ENCODE measurements around the gene POLN. TPM values are rescaled to one million over a fixed set of nuclear protein-coding genes. Genes with fewer than 3 reads are reported as not detected.

The POLN gene
- total and polyA plus RNA-seq, 2 experiments from 2014 or later: 1.8 to 4.0 TPM

DNA sequence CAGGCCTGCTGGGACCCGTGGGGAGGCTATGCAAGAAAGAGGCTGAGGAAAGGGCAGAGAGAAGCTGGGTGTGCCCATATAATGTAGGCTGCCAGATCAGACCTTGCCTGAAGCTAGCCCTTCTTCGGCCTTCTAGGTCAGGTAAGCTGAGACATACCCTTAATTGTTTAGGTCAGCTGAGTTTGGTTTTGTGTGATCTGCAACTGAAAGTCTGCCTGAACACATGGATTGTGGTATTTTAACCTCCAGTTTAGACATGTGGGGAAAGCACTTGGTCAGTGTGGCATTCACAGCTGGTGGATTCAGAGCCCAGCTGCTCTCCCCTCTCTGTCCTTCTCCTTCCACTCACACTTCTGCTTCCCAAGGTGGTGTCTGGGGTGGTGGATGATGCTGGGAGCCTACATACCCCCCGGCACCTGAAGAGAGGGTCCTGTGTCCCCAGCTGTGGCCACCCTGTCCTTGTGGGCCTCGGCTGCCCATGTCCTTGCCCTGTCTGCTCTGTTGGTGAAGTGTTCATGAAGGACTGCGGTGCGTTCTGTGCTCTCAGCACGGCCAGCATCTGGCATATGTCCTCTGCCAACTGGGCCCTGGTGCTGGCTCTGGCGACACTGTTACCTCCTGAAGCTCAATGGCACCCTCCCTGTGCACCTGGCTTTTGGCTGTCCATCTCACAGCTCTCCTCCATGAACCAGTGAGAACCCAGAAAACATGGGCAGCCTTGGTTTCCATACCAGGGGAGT, 100.7 kb downstream of the POLN start (continued):
- TF ChIP-seq, protein P1, sequence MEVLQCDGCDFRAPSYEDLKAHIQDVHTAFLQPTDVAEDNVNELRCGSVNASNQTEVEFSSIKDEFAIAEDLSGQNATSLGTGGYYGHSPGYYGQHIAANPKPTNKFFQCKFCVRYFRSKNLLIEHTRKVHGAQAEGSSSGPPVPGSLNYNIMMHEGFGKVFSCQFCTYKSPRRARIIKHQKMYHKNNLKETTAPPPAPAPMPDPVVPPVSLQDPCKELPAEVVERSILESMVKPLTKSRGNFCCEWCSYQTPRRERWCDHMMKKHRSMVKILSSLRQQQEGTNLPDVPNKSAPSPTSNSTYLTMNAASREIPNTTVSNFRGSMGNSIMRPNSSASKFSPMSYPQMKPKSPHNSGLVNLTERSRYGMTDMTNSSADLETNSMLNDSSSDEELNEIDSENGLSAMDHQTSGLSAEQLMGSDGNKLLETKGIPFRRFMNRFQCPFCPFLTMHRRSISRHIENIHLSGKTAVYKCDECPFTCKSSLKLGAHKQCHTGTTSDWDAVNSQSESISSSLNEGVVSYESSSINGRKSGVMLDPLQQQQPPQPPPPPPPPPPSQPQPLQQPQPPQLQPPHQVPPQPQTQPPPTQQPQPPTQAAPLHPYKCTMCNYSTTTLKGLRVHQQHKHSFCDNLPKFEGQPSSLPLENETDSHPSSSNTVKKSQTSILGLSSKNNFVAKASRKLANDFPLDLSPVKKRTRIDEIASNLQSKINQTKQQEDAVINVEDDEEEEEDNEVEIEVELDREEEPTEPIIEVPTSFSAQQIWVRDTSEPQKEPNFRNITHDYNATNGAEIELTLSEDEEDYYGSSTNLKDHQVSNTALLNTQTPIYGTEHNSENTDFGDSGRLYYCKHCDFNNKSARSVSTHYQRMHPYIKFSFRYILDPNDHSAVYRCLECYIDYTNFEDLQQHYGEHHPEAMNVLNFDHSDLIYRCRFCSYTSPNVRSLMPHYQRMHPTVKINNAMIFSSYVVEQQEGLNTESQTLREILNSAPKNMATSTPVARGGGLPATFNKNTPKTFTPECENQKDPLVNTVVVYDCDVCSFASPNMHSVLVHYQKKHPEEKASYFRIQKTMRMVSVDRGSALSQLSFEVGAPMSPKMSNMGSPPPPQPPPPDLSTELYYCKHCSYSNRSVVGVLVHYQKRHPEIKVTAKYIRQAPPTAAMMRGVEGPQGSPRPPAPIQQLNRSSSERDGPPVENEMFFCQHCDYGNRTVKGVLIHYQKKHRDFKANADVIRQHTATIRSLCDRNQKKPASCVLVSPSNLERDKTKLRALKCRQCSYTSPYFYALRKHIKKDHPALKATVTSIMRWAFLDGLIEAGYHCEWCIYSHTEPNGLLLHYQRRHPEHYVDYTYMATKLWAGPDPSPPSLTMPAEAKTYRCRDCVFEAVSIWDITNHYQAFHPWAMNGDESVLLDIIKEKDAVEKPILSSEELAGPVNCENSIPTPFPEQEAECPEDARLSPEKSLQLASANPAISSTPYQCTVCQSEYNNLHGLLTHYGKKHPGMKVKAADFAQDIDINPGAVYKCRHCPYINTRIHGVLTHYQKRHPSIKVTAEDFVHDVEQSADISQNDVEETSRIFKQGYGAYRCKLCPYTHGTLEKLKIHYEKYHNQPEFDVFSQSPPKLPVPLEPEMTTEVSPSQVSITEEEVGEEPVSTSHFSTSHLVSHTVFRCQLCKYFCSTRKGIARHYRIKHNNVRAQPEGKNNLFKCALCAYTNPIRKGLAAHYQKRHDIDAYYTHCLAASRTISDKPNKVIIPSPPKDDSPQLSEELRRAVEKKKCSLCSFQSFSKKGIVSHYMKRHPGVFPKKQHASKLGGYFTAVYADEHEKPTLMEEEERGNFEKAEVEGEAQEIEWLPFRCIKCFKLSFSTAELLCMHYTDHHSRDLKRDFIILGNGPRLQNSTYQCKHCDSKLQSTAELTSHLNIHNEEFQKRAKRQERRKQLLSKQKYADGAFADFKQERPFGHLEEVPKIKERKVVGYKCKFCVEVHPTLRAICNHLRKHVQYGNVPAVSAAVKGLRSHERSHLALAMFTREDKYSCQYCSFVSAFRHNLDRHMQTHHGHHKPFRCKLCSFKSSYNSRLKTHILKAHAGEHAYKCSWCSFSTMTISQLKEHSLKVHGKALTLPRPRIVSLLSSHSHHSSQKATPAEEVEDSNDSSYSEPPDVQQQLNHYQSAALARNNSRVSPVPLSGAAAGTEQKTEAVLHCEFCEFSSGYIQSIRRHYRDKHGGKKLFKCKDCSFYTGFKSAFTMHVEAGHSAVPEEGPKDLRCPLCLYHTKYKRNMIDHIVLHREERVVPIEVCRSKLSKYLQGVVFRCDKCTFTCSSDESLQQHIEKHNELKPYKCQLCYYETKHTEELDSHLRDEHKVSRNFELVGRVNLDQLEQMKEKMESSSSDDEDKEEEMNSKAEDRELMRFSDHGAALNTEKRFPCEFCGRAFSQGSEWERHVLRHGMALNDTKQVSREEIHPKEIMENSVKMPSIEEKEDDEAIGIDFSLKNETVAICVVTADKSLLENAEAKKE (CRISPR knock-in tag; IDR thresholded peaks at IDR 0.05): no peak

DNA sequence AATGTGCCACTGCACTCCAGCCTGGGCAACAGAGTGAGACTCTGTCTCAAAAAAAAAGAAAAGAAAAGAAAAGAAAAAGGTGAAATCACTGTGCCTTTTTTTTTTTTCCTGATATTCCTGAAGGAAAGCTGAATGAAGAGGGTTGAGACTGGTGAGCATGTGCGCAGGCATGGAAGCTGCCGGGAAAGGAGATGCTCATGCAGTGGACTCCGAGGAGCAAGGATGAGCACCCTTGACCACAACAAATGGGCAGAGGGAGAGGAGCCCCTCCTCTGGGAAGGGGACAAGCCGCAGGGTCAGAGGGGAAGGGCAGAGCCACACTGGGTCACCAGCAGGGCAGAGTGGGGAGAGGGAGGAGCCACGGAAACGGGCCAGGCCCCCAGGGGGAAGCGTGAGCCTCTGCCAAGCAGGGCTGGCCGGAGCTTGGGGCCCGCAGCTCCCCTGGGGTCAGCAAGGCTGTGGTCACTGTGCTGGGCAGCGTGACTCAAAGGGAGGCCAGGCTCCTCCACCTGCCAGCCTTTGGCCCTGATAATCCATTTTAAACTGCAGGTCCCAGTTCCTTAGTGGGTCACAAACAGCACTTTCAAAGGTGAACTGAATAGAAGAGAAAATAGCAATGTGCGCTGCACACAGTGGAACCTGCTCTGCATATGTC, 102.9 kb downstream of the POLN start:
- H3K27ac Mint-ChIP-seq: no peak overlapping the region
- DNase-seq (ENCODE audit: low spot score) (peak; percentile 10), ATAC-seq (peak; percentile 30; the same call in 2 of the 3 replicates)
- no peak overlapping the region for H3K27ac ChIP-seq (ENCODE audit: low read depth)
- peaks cover 11% of the 10 kb centered on the region for H4K20me1 ChIP-seq (replicated peaks; ENCODE audit: insufficient read depth)
- no peaks in the 10 kb centered on the region for H3K36me3 ChIP-seq (ENCODE audit: insufficient read depth)
- no peaks in the 10 kb centered on the region for H3K79me2 ChIP-seq (replicated peaks; ENCODE audit: insufficient read depth)
- H3K9me3 Mint-ChIP-seq: no peaks in the 10 kb centered on the region
- H3K4me3 ChIP-seq: no peak overlapping the region
- no peak overlapping the region for H3K4me3 Mint-ChIP-seq
- no peak overlapping the region for H2AFZ ChIP-seq
- peaks cover 50% of the 10 kb centered on the region for H3K27me3 Mint-ChIP-seq (ENCODE audit: insufficient read depth, low read depth, poor library complexity)
- H3K4me1 Mint-ChIP-seq: peaks cover 12% of the 10 kb centered on the region
- H3F3A ChIP-seq (replicated peaks; ENCODE audit: low read depth): no peaks in the 10 kb centered on the region; the same call in 1 of the 2 replicates
- no peaks in the 10 kb centered on the region; the same call in 1 of the 2 replicates for H3K4me1 ChIP-seq (ENCODE audit: insufficient read depth)
- H3K4me2 ChIP-seq: no peak overlapping the region
- H3K27me3 ChIP-seq (ENCODE audit: insufficient read depth): peaks cover 64% of the 10 kb centered on the region
- no peaks in the 10 kb centered on the region for H3K9me2 ChIP-seq (ENCODE audit: insufficient read depth)
- H3K36me3 Mint-ChIP-seq (ENCODE audit: low read depth): no peaks in the 10 kb centered on the region
- TF ChIP-seq, protein P2, sequence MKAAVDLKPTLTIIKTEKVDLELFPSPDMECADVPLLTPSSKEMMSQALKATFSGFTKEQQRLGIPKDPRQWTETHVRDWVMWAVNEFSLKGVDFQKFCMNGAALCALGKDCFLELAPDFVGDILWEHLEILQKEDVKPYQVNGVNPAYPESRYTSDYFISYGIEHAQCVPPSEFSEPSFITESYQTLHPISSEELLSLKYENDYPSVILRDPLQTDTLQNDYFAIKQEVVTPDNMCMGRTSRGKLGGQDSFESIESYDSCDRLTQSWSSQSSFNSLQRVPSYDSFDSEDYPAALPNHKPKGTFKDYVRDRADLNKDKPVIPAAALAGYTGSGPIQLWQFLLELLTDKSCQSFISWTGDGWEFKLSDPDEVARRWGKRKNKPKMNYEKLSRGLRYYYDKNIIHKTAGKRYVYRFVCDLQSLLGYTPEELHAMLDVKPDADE (IDR thresholded peaks at IDR 0.05): no peak
- TF ChIP-seq CREB1 (CRISPR knock-in tag; IDR thresholded peaks at IDR 0.05; ENCODE audit: low read depth) (no peak), POLR2AphosphoS5 (IDR thresholded peaks at IDR 0.05; ENCODE audit: low read depth) (no peak), ZNF114 (CRISPR knock-in tag; IDR thresholded peaks at IDR 0.05) (no peak), ZNF331 (CRISPR knock-in tag; IDR thresholded peaks at IDR 0.05; ENCODE audit: low read depth) (no peak)
- TF ChIP-seq, protein P3, sequence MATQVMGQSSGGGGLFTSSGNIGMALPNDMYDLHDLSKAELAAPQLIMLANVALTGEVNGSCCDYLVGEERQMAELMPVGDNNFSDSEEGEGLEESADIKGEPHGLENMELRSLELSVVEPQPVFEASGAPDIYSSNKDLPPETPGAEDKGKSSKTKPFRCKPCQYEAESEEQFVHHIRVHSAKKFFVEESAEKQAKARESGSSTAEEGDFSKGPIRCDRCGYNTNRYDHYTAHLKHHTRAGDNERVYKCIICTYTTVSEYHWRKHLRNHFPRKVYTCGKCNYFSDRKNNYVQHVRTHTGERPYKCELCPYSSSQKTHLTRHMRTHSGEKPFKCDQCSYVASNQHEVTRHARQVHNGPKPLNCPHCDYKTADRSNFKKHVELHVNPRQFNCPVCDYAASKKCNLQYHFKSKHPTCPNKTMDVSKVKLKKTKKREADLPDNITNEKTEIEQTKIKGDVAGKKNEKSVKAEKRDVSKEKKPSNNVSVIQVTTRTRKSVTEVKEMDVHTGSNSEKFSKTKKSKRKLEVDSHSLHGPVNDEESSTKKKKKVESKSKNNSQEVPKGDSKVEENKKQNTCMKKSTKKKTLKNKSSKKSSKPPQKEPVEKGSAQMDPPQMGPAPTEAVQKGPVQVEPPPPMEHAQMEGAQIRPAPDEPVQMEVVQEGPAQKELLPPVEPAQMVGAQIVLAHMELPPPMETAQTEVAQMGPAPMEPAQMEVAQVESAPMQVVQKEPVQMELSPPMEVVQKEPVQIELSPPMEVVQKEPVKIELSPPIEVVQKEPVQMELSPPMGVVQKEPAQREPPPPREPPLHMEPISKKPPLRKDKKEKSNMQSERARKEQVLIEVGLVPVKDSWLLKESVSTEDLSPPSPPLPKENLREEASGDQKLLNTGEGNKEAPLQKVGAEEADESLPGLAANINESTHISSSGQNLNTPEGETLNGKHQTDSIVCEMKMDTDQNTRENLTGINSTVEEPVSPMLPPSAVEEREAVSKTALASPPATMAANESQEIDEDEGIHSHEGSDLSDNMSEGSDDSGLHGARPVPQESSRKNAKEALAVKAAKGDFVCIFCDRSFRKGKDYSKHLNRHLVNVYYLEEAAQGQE (IDR thresholded peaks at IDR 0.05; ENCODE audit: unreplicated experiment): no peak
